ENCODE measurements around the gene PHF5A. TPM values are rescaled to one million over a fixed set of nuclear protein-coding genes. Genes with fewer than 3 reads are reported as not detected.

PHF5A gene
- polyA plus RNA-seq (ENCODE audit: insufficient read length in 10 of 10): 10 to 100 TPM; 29.1 to 45.8 (median 38.8) TPM
- long read RNA-seq, donor 1, transcript PHF5A-201 (4 exons, 1,086 nt): major isoform, 30 of 30 reads
- long read RNA-seq, donor 1, partial matches to known transcripts: 0 of 30 reads
- long read RNA-seq, donor 1, other reads (novel, unspliced or antisense): 0 of 30 reads
- long read RNA-seq, donor 2, transcript PHF5A-201 (4 exons, 1,086 nt): major isoform, 20 of 20 reads
- long read RNA-seq, donor 2, partial matches to known transcripts: 0 of 20 reads
- long read RNA-seq, donor 2, other reads (novel, unspliced or antisense): 0 of 20 reads
- long read RNA-seq, donor 3: 0 reads
- long read RNA-seq, donor 4, transcript PHF5A-201 (4 exons, 1,086 nt): major isoform, 14 of 111 reads
- long read RNA-seq, donor 4, partial matches to known transcripts: 86 of 111 reads
- long read RNA-seq, donor 4, other reads (novel, unspliced or antisense): 11 of 111 reads
- long read RNA-seq, donor 5, transcript PHF5A-201 (4 exons, 1,086 nt): major isoform, 17 of 18 reads
- long read RNA-seq, donor 5, partial matches to known transcripts: 0 of 18 reads
- long read RNA-seq, donor 5, other reads (novel, unspliced or antisense): 0 of 18 reads
- long read RNA-seq, donor 6, transcript PHF5A-201 (4 exons, 1,086 nt): major isoform, 24 of 25 reads
- long read RNA-seq, donor 6, partial matches to known transcripts: 0 of 25 reads
- long read RNA-seq, donor 6, other reads (novel, unspliced or antisense): 0 of 25 reads
- long read RNA-seq, donor 7, transcript PHF5A-201 (4 exons, 1,086 nt): major isoform, 12 of 12 reads
- long read RNA-seq, donor 7, partial matches to known transcripts: 0 of 12 reads
- long read RNA-seq, donor 7, other reads (novel, unspliced or antisense): 0 of 12 reads
- long read RNA-seq, donor 8, transcript PHF5A-201 (4 exons, 1,086 nt): major isoform, 12 of 13 reads
- long read RNA-seq, donor 8, partial matches to known transcripts: 0 of 13 reads
- long read RNA-seq, donor 8, other reads (novel, unspliced or antisense): 0 of 13 reads
- long read RNA-seq, donor 9, transcript PHF5A-201 (4 exons, 1,086 nt): major isoform, 6 of 6 reads
- long read RNA-seq, donor 9, partial matches to known transcripts: 0 of 6 reads
- long read RNA-seq, donor 9, other reads (novel, unspliced or antisense): 0 of 6 reads

DNA sequence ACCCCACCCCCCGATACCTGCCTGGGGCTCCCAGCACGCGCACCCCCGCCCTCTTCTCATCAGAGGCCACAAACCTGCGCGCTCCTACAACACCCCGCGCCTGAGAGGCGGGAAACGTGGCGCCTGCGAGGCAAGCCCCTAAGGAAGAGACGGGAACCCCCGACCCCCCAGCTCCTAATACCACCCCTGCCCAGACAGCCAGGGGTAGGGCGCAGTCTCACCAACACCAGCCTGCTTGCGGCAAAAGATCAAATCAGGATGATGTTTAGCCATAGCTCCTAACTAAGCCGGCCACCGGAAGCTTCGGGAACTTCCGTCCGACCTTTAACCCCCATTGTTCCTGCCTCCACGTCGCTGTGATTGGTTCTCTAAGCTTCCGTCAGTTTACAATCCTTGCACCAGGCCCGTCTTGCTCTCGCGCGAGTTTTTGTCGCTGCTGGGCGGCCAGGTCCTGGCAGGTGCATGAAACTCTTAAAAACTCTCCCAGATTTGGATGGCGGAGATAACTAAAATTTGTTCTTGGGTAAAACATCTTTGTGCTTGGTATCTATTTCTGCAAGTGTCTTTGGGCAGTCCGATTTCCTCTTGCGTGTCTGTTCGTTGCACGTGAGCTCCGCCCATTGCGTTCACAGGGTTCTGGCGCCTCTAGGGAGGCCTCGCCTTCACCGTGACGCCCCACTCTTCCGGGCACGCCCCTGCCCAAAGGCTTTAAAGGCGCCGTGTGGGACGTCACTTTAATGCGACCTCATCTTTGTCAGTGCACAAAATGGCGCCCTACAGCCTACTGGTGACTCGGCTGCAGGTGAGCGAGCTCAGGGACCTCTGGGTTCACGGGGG, at the start of gene PHF5A, which contains the start of gene ACO2:
PHF5A (minus strand) TSS at position 312 of the 837 bp plus-strand sequence; CDS start at position 273, 39 bp downstream.
ACO2 (plus strand) TSS at position 737 of the 837 bp plus-strand sequence; CDS start at position 767, 30 bp downstream.
- peak; percentile 98 to 99 (median 99) for DNase-seq

- DNase-seq: no peak
These were observed 49.5 kb upstream of the PHF5A start for GRCh38 chr22:41518048-41518347.

DNA sequence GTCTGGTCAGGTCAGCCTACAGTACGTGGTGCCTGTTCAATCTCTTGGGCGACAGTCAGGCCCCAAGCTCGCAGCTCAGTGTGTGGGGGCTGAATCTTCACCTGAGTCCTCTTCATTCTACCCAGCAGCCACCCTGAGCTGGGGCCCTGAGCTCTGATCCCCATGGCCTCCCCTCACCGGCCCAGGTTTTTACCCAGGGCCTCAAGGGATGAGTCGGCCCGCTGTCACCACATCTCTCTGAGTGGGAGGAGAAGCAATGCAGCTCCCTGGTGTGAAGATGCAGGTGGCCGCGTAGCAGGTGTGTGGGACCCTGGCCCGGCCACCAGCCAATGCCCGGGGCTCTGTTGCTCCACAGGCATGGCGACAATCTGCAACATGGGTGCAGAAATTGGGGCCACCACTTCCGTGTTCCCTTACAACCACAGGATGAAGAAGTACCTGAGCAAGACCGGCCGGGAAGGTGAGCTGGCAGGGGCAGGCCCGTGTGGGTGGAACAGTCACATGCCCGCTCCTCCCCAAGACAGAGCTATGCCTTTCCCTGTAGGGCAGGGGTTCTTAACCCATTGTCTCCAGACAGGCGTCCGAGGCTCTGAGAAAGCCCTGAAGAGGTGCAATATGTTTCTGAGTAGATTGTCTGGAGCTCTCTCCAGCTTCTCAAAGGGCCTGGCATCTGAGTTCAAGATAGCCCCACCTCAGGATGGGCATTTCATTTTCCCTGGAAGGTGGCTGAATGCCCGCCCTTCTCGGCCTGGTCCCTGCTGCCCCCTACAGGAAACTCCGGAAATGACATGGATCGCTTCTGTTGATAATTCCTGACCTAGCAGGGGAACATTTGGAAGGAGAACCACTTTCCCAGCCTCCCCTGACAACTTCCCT, 48.9 kb upstream of the PHF5A start:
- peak; percentile 45 to 78 (median 71) for DNase-seq

GRCh38 chr22:41516462-41516861, 48.0 kb upstream of the PHF5A start:
- DNase-seq: no peak

- no peak for DNase-seq
These were observed 44.9 kb upstream of the PHF5A start for GRCh38 chr22:41513391-41513790.

GRCh38 chr22:41512421-41513194, 44.1 kb upstream of the PHF5A start:
- peak in 2 of 3 donors; percentile 42 to 49 for DNase-seq

GRCh38 chr22:41511521-41511968, 43.1 kb upstream of the PHF5A start:
- no peak for DNase-seq

DNA sequence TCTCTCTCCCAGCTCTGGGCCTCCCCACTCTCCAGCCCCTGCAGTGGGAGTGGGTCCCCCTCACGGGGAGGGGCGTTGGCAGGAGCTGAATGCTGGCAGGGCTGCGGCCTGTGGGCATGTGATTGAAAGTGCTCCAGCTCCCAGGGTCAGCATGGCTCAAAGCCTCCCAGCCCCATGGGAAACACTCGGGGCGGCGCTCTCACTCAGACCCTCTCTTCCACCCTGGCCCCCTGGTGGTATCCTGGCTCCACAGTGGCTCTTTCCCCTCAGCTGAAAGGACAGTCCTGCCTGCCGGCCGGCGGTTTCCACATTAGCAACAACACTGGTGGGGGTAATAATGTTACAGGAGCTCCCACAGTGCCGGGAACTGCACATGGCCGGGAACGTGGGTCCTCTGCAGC, 40.3 kb upstream of the PHF5A start:
- DNase-seq: no peak

DNA sequence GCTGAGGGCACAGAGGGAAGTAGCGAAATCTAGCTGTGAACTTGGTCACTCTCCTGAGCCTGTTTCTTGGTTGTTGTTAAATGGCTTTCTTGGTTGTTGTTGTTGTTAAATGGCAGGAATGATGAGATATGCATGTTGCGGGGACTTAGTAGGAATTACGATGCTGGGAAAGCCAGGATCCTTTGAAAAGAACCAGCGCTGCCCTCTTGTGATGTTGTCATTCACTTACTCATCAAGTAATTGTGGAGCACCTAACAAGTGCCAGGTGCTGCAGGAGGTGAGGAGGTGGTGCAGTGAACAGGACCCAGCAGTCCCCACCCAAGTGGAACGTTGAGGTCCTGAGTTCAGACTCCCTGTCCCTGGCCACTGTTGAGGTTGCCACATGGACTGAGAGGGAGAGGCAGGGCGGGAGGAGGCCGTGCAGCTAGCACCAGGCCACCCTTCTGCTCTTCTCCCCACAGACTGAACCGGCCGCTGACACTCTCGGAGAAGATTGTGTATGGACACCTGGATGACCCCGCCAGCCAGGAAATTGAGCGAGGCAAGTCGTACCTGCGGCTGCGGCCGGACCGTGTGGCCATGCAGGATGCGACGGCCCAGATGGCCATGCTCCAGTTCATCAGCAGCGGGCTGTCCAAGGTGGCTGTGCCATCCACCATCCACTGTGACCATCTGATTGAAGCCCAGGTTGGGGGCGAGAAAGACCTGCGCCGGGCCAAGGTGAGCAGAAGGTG, 39.0 kb upstream of the PHF5A start:
- no peak for DNase-seq

- no peak for DNase-seq
These were observed 37.2 kb upstream of the PHF5A start for GRCh38 chr22:41505511-41506220.

- no peak for DNase-seq
These were observed 36.3 kb upstream of the PHF5A start for GRCh38 chr22:41504816-41505215.

DNA sequence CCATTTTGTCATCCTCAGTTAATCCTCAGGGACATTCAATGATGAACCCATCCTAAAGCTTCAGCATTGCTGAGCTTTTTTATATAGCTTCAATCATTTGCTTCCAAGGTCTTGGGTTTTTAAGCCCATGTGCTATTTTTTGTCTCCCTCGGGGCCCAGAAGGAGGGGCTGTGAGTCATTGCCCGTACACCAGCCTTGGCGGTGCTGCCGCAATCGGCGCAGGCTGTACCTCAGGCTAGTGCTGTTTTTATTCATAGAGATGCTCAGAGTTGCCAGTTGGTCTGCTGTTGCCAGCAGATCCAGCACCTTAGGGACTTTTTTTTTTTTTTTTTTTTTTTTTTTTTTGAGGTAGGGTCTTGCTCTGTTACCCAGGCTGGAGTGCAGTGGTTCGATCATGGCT, 35.9 kb upstream of the PHF5A start:
- DNase-seq: no peak

DNA sequence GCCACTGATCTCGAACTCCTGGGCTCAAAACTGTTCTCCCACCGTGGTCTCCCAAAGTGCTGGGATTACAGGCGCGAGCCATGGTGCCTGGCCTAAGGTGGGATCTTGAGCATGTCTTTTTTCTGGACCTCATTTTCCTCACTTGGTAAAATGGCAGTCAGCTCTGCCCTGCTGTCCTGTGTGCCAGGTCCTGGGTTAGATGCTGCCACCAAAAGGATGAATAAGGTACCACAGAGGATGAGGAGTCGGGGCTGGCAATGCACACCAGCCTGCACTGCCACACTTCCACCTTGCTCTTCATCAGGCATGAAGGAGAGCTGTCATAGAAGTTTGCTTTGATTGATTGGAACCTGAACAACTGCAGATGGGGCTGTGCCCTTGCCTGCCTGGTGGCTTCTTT, 32.7 kb upstream of the PHF5A start:
- DNase-seq: no peak

GRCh38 chr22:41500303-41500702, 31.8 kb upstream of the PHF5A start:
- DNase-seq: no peak

- DNase-seq: no peak
These were observed 31.3 kb upstream of the PHF5A start for GRCh38 chr22:41499624-41500280.

DNA sequence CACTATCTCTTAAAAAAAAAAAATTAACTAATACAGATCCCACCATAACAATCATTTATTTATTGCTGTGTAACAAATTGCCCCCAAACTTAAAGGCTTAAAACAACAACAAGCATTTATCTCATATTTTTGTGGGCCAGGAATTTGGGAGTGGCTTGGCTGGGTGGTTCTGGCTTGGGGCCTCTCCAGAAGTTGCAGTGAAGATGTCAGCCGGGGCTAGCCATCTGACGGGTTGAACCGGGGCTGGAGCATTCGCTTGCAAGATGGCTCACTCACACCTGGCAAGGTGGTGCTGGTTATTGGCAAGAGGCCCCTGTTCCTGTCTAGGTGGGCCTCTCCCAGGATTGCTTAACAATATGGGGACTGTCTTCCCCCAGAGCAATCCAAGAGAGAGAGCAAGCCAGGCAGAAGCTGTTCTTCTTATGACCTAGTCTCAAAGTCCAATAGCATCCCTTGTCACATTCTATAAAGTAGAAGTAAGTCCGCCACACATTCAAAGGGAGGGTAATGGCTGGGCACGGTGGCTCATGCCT, 29.9 kb upstream of the PHF5A start:
- DNase-seq: no peak

Data from muscle of back (tissue), 13 donors.